HG03103 (cell line): Measurements from ENCODE around the gene PPP2R2D.
A peak's percentile ranks its signal among the peaks of the same experiment; 100 is the strongest.
"Not testable (repeated sequence)": the region's sequence is repeated elsewhere in the genome, so short reads cannot be mapped to it uniquely, and the experiment has no call there.

Experiments used
- ATAC-seq: cut with Tn5 transposase; IDR thresholded peaks from one replicate; pipeline ENCODE4 v1.9.1; 2021; ENCODE audit warnings: low read depth; ENCODE audit not compliant: unreplicated experiment

PPP2R2D gene

DNA sequence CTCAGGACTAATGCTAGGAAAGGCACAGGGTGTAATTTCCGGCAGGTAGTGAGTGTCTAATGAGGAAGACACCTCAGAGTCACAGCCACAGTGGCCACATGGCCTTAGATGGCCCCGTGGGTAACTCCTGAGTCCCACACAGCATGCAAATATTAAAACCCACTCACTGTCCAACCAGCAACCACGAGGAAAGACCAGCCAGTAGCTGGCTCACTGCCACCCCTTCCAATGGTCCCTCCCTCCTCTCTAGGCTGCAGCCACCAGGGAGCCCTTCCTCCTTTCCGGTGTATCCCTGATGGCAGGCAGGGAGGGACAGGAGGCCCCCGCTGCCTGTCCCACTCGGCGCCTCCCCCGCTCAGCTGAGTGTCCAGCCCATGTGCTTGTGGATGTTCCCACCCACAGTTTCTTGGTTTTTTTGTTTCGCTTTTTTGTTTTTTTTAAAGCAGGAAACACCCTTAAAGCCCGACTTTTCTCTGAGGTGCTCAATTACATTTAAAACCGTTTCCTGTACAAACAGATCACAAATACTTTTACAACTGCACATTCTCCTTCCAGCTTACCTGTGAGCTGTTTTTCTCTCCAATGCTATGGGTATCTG is 71.8 kb downstream of the PPP2R2D start:
- no peak for ATAC-seq

DNA sequence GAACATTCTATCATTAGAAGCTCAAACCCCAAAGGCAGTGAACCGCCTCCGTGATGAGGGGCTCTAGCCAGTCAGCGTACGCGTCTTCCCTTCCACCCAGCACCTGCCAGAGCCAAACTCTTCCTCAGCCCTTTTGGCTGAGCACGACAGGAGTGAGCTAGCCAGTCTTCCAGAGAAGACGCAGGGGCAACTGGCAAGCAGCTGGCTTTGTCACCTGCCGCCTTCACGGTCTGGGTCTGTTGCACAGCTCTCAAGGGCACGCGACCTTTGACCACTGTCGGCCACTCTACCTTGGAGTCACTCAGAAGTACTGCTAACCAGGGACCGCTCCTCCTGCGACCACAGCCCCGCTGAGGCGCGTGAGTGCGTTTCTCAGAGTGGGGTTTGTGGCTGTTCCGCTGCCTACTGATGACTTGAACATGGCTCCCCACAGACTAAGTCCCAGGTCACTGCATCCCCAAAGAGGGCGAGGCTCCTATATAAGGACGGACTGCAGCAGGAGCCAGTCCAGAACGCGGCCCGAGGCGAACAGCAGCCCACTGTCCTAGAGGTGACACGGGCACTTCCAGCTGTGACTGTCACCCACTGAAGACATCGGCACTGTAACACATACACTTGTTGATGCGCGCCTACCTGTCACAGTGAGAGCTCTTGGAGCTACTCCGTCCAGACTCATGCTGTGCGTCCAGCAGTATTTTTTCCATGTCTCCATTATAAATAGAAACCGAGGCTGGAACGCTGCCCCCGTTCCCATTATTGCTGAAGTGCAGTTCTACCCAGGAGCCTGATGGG is 72.5 kb downstream of the PPP2R2D start:
- ATAC-seq: no peak

DNA sequence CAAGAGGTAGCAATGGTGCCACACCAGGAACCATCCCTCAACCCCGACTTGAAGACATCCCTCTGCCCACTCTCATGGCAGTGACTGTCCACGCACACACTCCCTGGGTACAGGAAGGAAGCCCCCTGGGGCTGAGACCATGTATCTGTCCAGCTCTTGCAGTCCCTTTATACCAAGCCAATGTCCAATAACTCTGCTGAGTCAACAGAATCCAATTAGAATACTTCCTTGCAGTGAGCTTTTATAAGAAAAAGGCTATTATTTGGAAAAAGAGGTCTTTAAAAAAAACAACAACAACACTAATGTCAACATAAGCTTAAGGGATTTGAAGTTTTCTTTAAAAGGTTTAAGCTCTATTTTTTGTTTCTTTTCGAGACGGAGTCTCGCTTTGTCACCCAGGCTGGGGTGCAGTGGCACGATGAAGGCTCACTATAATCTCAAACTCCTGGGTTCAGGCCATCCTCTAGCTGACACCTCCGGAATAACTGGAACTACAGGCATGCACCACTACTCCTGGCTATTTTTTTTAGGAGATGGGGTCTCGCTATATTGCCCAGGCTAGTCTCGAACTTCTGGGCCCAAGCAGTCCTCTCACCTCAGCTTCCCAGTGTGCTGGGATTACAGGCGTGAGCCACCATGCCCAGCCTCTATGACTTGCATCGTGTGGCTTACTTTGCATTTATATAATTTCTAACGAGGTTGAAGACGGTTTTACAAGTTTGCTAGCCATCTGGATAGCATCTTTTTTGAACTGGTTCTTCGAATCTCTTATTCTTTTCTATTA is 73.4 kb downstream of the PPP2R2D start:
- no peak for ATAC-seq

DNA sequence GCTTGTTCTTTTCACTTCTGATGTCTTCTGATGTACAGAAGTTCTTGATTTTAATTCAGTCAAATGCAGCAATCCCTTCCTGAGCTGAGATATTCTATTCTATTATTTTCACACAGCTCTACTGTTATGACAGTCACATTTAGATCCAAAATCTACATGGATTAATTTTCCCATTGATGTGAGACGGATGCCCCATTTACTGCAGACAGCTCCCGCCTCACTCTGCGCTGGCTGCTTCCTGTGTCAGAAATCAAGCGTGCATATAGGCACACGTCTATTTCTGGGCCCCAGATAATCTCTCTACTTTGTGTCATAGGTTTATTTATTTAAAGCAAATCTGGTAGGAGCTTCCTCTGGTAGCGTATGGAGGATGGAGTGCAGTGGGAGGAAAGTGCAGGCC is 74.2 kb downstream of the PPP2R2D start:
- no peak for ATAC-seq

DNA sequence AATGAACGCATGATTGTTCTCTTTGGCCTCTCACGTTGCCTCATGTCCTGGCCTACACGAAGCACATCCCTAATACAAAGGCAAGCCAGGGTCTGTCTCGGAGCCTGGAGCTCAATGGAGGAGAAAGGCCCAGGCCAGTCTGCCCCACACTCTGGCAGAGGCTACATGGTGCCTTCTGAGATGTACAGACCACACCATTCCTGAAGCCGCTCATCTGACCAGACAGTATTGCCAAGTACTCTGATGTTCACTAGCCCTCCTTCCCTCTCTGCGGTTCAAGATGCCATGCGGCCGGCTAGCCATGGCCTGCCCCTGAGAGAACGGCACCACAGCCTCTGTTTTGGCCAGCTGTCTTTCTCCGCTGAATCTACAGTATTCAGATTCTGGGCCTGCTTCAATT is 75.0 kb downstream of the PPP2R2D start:
- no peak for ATAC-seq

DNA sequence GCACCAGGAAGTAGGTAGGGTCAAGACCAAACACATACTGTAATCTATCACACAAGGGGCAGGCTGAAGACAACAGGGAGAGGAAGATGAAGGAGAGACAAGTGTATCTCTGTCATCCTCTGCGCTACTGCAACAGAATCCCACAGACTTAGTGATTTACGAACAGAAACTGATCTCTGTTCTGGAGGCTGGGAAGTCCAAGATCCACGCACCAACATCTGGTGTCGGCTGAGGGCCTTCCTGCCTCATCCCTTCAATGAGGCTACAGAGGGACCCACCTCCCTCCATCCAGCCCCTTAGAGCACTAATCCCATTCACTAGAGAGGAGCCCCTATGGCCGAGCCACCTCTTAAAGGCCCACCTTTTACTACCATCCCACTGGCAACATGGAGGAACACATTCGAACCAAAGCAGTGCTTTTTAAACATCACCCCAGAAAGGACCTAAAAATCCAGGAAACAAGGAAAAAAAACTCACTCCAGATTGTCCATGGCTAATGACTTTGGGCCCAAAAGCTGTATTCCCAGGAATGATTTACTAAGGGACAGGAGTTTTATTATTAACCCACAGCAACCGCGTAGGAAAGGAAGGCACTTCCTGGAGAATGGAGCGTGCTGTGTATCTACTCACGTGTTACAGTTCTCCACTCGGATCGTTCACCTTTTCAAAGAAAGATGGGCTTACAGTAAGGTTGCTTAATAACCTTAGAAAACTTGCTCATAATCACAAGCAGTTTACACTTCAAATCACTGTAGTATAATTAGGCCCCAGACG is 76.7 kb downstream of the PPP2R2D start:
- no peak for ATAC-seq

DNA sequence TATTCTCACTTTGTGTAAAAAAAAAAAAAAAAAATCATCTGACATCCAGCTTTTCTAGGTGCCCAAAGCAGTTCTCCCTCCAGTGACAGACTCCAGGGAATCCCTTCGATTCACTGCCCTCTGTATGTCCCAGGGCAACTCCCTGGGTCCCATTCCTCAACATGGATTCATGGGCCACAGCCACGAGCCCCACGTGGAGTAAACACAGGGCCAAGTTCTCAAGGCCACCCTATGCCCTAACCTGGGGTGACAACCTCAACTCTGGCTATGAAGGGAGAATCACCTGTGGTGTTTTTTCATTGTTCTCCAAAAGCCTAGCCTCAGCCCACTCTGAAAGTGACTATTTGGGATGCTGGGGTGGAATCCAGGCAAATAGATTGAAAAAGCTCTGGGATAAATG is 77.6 kb downstream of the PPP2R2D start:
- no peak for ATAC-seq

DNA sequence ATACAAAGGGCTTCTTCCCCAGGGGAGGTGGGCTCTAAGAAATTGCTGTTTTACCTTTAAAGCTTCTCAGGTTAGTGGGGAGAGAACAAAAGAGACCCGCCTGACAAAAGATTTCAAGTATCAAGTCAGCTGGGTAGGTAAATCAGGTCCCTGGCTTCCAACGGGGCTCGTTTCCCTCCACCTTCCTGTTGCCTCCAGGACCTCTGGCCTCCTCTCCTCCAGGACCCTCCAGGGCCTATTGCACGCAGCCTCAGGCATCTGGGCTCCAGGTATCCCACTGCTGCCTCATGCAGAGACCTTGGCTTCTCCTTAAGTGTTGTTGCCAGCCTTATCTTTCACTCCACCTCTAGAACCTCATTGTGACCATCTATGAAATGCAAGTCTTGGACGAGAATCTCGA is 78.0 kb downstream of the PPP2R2D start:
- ATAC-seq: no peak

DNA sequence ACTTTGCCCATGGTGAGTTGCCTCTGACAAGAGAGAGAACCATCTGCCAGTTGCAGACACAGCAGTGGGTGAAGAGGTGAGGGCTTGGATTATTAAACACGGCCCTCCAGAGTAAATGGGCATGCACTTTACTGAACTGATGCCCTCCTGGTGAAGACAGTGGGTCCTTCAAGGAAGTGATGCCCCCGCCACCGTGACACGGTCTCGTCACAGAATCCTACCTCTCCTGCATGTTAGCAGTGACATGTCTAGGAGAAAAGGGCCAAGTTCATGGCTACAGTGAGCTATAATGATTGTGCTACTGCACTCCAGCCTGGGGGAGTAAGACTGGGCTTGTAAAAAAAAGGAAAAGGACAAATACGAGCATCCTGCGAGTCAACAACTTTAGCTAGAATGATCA is 78.5 kb downstream of the PPP2R2D start:
- no peak for ATAC-seq

DNA sequence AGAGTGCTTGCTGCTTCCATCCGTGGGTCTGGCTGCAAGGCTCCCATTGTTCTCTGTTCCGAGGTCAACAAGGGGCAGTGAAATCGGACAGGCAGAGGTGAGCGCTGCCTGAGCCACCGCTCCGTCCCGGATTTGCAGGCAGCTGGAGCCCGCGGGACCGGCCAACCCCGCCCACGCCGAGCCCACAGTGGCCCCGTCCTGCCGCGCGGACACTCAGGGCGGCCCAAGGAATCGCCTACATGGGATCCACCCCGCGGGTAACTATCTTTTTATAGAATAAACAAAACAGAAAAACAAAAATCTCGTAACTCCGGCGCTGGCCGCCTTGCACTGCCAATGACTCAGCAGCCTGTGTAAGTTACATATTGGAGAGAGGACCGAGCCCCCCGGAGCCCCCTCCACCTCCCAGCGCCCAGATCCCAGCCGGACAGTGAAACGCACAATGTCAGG is 79.0 kb downstream of the PPP2R2D start:
- no peak for ATAC-seq

DNA sequence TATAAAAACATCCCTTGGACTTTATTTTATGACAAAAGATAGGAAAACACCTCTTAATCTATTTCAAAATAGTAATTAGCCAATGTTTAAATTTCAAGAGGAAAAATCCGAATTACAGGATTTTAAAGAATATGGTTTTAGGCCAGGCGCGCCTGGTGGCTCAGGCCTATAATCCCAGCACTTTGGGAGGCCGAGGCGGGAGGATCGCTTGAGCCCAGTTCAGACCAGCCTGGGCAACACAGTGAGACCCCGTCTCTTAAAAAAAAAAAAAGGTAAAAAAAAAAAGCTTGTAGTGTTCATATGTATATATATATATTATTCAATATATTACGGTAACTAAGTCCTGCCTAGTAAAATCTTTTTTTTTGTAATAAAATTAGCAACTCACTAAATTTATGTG is 79.5 kb downstream of the PPP2R2D start:
- no peak for ATAC-seq

DNA sequence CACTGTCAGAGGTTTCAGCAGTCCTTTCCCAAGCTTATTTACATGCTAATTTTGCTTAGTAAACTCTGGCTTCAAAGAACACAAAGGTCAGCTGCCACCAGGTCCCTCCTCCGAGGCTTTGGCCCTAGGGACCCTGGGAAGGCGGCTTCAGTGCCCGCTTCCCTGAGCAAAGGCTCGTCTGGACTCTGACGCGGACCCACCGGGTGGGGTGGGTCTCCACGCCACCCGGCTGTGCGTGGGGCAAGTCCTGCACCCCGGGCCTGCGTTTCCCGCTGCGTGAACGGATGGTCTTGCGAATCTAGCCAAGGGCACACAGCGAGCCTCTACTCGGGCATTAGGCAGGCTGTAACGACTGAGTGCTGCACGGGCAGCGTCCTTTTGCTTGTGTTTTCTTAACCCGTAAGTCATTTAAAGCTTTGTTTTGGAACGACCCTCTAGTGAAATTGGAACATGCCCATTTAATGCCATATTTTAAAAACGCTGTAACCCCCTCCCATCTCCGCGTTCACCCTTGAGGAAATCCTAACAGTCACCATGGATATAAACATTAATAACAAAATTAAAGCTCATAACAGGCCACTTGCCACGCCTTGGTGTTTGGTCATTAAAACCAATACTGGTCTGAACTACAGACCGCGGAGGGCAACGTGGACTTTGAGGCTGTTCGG is 80.1 kb downstream of the PPP2R2D start:
- ATAC-seq: no peak

DNA sequence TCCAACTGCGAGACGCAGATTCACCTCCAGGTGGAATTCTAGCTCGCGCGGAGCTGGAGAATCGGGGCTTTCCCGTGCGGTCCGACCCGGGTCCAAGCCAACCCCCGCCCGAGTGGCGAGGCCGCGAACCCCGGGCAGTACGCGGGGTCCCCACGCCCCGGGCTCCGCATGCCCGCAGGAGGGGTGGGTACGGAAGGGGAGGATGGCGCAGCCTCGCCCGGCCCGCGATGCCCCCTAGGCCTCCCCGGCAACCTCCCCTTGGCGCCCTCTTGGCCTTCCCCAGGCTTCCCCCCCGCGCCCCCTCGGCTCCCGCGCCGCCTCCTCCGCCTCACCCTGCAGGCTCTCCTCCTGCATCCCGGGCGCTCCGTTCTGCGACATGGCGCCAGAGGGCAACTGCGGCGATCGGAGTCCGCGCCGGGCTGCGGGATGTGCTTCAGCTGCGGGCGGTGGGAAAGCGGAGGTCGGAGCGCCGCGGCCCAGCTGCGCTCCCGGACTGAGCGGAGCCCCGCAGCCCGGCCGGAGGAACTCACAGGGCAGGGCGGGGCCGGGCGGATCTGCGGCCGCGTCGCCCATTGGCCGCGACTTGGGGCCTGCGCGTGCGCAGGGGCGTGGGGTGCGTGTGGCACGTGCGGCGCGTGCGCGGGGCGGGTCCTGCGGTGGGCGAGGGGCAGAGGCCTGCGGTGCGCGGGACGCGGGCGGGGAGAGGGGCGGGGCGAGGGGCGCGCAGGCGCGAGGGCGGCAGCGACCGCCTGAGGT is 80.8 kb downstream of the PPP2R2D start, which contains the start of gene BNIP3:
Gene BNIP3, minus strand, starts transcription at position 495 of the 756 bp plus-strand sequence. Its CDS starts 117 bp downstream, at position 378.
- ATAC-seq: peak; percentile 81

DNA sequence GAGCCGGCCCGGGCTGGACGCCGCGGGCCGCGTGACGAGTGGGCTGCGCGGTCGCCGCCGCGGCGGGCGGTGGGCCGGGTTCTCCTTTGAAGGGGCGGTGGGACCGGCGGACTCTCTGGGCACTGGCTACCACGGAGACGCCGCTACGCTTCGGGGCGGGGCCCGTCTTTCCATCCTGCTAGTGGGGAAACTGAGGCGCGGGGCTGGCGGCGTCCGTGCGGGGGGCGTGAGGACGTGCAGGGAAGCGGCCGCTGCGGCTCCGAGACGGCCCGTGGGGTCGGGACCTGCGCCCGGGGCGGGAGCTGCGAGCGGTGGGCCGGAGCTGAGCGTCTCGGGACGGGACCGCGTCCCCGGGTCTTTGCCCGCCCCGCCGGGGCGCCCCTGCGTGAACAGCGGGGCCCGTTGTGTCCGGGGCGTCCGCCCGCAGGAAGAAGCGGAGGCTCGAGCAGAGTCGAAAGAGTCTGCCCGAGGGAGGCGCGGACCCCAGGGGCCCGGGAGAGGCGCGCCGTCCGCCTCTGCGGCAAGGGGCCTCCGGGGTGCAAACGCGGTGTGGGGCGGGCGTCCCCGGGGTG is 81.5 kb downstream of the PPP2R2D start:
- peak; percentile 20 for ATAC-seq

DNA sequence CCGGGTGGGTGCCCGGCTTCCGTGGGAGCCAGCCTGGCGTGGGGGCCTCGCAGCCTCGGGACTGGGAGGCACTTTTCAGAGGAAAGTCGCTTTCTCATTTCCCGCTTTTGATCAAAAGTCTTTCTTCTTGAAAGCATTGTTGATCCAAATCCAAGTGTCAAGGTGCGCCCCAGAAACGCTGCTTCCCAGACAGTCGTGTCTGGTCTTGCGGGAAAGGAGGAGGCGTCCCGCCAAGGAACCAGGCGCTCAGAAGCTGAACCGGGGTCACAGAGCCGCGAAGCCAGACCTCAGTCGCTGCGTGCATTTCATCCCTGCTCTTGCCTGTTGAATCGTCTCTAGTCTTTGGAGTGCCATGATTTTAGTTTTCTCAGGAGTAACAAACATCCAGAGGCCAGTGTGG is 82.0 kb downstream of the PPP2R2D start:
- ATAC-seq: no peak

DNA sequence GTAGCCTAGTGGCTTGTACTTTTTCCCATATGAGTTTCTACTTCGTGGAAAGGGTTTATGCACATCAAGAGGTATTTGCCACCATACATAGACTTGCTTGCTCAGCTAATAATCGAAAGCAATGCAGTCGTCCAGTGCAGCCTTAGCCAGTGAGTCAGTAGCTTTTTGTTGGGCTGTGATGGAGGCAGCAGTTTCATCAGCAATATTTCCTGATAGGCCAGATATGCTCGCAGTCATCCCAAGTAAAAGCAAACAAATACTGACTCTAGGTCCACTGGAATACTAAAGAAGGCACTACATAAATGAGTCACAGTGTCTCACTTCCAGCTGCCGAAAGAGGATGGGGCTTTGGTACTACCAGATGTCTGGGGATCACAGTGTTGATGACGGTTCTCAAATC is 83.0 kb downstream of the PPP2R2D start:
- no peak for ATAC-seq

DNA sequence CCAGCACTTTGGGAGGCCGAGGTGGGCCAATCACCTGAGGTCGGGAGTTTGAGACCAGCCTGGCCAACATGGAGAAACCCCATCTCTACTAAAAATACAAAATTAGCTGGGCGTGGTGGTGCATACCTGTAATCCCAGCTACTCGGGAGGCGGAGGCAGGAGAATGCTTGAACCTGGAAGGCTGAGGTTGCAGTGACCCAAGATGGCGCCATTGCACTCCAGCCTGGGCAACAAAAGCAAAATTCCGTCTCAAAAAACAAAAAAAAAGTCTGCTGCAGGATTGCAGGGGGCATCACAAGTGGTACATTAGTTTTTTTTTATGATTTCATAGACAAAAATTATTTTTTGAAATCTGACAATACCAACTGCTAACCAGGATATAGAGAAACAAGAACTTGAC is 86.0 kb downstream of the PPP2R2D start:
- ATAC-seq: not testable (repeated sequence)

DNA sequence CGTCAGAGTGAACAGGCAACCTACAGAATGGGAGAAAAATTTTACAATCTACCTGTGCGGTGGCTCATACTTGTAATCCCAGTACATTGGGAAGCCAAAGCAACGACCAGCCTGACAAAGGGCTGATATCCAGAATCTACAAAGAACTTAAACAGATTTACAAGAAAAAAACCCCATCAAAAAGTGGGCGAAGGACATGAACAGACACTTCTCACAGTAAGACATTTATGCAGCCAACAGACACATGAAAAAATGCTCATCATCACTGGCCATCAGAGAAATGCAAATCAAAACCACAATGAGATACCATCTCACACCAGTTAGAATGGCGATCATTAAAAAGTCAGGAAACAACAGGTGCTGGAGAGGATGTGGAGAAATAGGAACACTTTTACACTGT is 86.5 kb downstream of the PPP2R2D start:
- ATAC-seq: not testable (repeated sequence)

DNA sequence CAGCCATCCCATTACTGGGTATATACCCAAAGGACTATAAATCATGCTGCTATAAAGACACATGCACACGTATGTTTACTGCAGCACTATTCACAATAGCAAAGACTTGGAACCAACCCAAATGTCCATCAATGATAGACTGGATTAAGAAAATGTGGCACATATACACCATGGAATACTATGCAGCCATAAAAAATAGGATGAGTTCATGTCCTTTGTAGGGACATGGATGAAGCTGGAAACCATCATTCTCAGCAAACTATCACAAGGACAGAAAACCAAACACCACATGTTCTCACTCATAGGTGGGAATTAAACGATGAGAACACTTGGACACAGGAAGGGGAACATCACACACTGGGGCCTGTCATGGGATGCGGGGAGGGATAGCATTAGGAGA is 87.0 kb downstream of the PPP2R2D start:
- not testable (repeated sequence) for ATAC-seq
